ENCODE measurements around the gene LMAN1.

The LMAN1 gene

DNA sequence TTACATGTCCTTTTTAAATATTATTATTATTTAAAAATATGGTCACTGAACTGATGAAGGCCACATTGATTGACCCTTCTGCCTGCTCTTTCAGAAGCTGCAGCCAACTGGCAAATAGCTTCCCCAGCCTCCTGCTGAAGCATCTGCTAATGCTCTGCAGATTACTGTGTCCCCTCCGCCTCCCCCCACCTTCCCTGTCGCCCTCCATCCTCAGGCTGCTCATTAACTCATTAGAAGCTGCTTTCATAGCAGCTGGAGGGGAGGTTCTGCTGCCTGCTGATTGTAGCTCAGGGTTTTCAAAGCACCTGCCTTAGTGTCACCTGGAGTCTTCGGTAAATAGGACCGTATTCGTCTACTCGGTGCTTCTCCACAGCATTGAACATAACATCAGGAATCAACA lies 24.8 kb upstream of the LMAN1 start:
- Histone ChIP-seq H3K4me3 (ENCODE audit: low read depth, low read length) (no peak overlapping the region), H3K9me3 (ENCODE audit: control insufficient read depth, insufficient read depth, low read length) (no peaks in the 10 kb centered on the region), H3K36me3 (ENCODE audit: control insufficient read depth, insufficient read depth, low read length) (no peaks in the 10 kb centered on the region), H3K9ac (ENCODE audit: low read depth, low read length) (no peak overlapping the region), H3K4me1 (ENCODE audit: control insufficient read depth, insufficient read depth, low read length) (peaks cover 31% of the 10 kb centered on the region), H3K27ac (ENCODE audit: low read depth, low read length) (no peak overlapping the region), H3K27me3 (ENCODE audit: control insufficient read depth, insufficient read depth, low read length) (peaks cover 57% of the 10 kb centered on the region)

DNA sequence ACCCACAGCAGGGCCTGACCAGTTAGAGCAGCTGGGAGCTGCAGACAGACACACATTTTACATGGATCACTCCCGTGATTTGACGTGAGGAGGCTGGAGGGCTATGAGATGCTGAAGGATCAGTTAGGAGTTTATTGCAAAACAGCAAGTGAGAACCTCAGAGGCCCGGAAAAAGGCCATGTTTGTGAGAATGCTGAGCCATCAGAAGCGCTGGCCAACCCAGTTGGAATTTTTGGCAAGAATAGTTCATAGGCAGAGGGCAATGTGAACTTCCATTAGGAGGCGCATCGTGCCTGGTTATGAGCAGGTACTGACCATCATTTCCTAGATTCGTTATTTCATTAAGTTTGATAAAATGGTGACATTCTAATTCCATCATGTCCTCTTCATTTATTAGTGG lies 23.3 kb upstream of the LMAN1 start:
- Histone ChIP-seq H3K27ac (ENCODE audit: low read depth, low read length) (no peak overlapping the region), H3K36me3 (ENCODE audit: control insufficient read depth, insufficient read depth, low read length) (no peaks in the 10 kb centered on the region)

DNA sequence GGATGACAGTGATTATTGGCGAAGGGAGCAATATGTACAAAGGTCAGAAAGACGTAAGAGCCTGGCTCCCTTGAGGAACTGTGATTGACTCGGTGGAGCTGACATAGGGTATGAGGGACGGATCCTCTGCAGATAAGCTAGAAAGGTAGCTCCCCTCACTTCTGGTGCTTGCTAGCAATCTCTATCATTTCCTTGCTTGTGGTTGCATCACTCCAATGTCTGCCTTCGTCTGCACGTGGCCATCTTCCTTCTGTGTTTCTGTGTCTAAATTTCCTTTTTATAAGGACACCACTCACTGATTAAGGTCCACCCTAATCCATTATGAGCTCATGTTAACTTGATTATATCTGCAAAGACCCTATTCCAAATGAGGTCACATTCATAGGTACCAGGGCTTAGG lies 22.9 kb upstream of the LMAN1 start:
- Histone ChIP-seq H3K4me3 (ENCODE audit: low read depth, low read length) (no peak overlapping the region), H3K27me3 (ENCODE audit: control insufficient read depth, insufficient read depth, low read length) (peaks cover 56% of the 10 kb centered on the region)

More for the DNA sequence above, 23.3 kb upstream of the LMAN1 start:
- Histone ChIP-seq H3K4me3 (ENCODE audit: low read depth, low read length) (no peak overlapping the region), H3K4me1 (ENCODE audit: control insufficient read depth, insufficient read depth, low read length) (peaks cover 17% of the 10 kb centered on the region), H3K9ac (ENCODE audit: low read depth, low read length) (no peak overlapping the region), H3K27me3 (ENCODE audit: control insufficient read depth, insufficient read depth, low read length) (peaks cover 54% of the 10 kb centered on the region), H3K9me3 (ENCODE audit: control insufficient read depth, insufficient read depth, low read length) (no peaks in the 10 kb centered on the region)

DNA sequence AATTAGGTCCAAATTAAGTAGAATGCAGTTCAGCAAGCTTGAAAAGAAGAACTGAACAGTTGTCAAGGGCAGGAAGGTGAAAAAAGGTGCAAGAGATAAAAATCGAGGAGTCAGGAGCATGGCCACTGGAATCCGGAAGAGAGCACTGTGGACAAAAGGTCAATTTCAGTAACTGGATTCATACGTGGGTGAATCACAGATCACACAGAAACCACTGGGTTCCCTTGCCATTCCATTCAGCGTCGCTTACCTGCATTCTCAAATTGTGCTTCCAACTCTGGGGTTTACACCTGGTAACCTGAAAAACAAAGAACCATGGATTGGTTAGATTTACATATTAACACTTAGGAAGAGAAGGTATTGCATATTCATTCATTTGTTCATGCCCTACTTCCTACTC lies 21.6 kb upstream of the LMAN1 start:
- peaks cover 46% of the 10 kb centered on the region for H3K27me3 ChIP-seq (ENCODE audit: control insufficient read depth, insufficient read depth, low read length)
- H3K9ac ChIP-seq (ENCODE audit: low read depth, low read length) = no peak overlapping the region
- no peak overlapping the region for H3K27ac ChIP-seq (ENCODE audit: low read depth, low read length)
- no peaks in the 10 kb centered on the region for H3K9me3 ChIP-seq (ENCODE audit: control insufficient read depth, insufficient read depth, low read length)
- no peak overlapping the region for H3K4me3 ChIP-seq (ENCODE audit: low read depth, low read length)
- H3K36me3 ChIP-seq (ENCODE audit: control insufficient read depth, insufficient read depth, low read length) = no peaks in the 10 kb centered on the region
- peaks cover 4% of the 10 kb centered on the region for H3K4me1 ChIP-seq (ENCODE audit: control insufficient read depth, insufficient read depth, low read length)

More for the DNA sequence above, 22.9 kb upstream of the LMAN1 start:
- H3K27ac ChIP-seq (ENCODE audit: low read depth, low read length) = no peak overlapping the region
- H3K36me3 ChIP-seq (ENCODE audit: control insufficient read depth, insufficient read depth, low read length) = no peaks in the 10 kb centered on the region
- no peak overlapping the region for H3K9ac ChIP-seq (ENCODE audit: low read depth, low read length)
- no peaks in the 10 kb centered on the region for H3K9me3 ChIP-seq (ENCODE audit: control insufficient read depth, insufficient read depth, low read length)
- H3K4me1 ChIP-seq (ENCODE audit: control insufficient read depth, insufficient read depth, low read length) = peaks cover 13% of the 10 kb centered on the region

DNA sequence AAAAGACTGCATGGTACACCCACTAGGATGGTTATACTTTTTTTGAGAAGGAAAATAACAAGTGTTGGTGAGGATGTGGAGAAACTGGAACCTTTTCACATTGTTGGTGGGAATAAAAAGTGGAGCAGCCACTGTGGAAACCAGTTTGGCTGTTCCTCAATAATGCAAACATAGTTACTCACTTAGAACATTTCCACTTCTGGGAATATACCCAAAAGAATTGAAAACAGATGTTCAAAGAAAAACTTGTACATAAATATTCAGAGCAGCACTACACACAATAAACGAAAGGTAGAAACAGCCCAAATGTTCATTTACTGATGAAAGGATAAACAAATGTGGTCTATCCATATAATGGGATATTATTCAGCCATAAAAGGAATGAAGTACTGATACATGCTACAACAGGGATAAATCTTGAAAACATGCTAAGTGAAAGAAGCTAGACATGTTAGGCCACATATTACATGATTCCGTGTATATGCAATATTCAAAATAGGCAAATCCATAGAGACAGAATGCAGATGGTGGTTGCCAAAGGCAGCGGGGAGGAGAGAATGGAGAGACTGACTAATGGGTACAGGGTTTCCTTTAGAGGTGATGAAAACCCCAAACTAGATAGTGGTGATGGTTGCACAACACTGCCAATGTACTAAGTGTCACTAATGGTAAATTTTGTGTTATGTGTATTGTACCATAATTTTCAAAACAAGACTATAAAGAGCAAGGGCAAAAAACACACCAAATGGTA lies 20.9 kb upstream of the LMAN1 start:
- no peaks in the 10 kb centered on the region for H3K36me3 ChIP-seq (ENCODE audit: control insufficient read depth, insufficient read depth, low read length)
- H3K9ac ChIP-seq (ENCODE audit: low read depth, low read length) = no peak overlapping the region
- peaks cover 4% of the 10 kb centered on the region for H3K4me1 ChIP-seq (ENCODE audit: control insufficient read depth, insufficient read depth, low read length)
- no peak overlapping the region for H3K27ac ChIP-seq (ENCODE audit: low read depth, low read length)
- H3K9me3 ChIP-seq (ENCODE audit: control insufficient read depth, insufficient read depth, low read length) = no peaks in the 10 kb centered on the region
- no peak overlapping the region for H3K4me3 ChIP-seq (ENCODE audit: low read depth, low read length)
- peaks cover 39% of the 10 kb centered on the region for H3K27me3 ChIP-seq (ENCODE audit: control insufficient read depth, insufficient read depth, low read length)

DNA sequence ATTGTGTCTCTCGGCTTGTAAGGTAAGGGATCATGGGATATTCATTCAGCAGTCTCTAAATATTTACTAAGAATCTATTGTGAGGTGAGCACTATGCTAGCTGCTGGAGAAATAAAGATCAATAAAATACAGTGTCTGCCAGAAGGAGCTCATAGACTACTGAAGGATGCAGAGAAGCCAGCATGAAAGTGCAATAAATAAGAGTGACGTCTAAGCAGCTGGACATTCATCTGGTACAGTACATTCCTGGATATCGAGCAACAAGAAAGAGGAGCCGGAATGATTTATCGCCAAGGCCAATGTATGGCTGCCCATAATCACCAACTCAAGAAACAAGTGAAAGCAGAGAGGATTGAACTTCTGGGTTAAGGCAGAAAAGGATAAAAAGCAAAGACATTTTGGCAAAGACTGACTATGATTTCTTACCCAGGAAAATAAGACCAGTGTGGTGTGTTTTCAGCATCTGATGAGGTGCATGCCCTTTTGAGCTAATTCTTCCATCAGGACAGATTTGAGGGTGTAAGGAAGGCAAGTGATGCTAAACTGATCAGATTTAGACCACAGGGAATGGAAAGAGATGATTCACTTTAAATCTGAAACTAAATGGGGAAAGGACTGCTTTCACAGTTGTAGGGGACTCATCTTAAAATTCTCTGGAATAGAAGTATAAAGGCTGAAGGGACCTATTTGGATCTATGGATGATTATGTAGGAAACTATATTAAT lies 18.7 kb upstream of the LMAN1 start:
- no peaks in the 10 kb centered on the region for H3K9me3 ChIP-seq (ENCODE audit: control insufficient read depth, insufficient read depth, low read length)
- peaks cover 4% of the 10 kb centered on the region for H3K4me1 ChIP-seq (ENCODE audit: control insufficient read depth, insufficient read depth, low read length)
- H3K9ac ChIP-seq (ENCODE audit: low read depth, low read length) = no peak overlapping the region
- no peak overlapping the region for H3K4me3 ChIP-seq (ENCODE audit: low read depth, low read length)
- no peak overlapping the region for H3K27ac ChIP-seq (ENCODE audit: low read depth, low read length)
- H3K36me3 ChIP-seq (ENCODE audit: control insufficient read depth, insufficient read depth, low read length) = no peaks in the 10 kb centered on the region
- peaks cover 28% of the 10 kb centered on the region; the same call in 1 of the 2 replicates for H3K27me3 ChIP-seq (ENCODE audit: control insufficient read depth, insufficient read depth, low read length)

DNA sequence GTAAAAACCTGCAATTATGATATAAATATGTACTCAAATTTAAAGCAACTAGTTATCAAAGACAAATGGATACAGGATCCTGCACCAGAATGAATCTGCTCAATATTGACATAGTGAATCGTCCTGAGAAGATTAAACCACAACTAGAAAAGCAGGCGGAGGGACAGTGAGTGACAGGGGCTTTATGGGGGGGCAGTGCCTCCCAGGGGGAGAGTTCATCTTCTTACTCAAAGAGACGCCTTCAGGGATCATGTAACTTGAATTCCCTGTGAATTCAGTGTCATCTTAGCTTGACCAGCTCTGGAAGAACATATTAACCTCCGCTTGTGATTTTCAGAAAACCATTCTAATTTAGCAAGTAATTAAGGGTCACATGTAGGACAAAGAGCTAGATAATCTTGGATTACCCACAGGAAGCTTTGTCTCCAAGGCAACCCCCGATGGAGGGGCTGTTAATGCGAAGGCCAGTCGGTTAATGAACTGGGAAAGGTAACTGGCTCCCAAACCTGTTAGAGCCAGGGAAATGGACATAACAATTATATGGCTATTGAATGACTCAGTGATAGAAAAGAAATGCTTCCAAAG lies 17.4 kb upstream of the LMAN1 start:
- Histone ChIP-seq H3K27me3 (ENCODE audit: control insufficient read depth, insufficient read depth, low read length) (peaks cover 17% of the 10 kb centered on the region; the same call in 1 of the 2 replicates), H3K27ac (ENCODE audit: low read depth, low read length) (no peak overlapping the region), H3K4me1 (ENCODE audit: control insufficient read depth, insufficient read depth, low read length) (peaks cover 4% of the 10 kb centered on the region), H3K9me3 (ENCODE audit: control insufficient read depth, insufficient read depth, low read length) (no peaks in the 10 kb centered on the region), H3K4me3 (ENCODE audit: low read depth, low read length) (no peak overlapping the region), H3K36me3 (ENCODE audit: control insufficient read depth, insufficient read depth, low read length) (no peaks in the 10 kb centered on the region), H3K9ac (ENCODE audit: low read depth, low read length) (no peak overlapping the region)

DNA sequence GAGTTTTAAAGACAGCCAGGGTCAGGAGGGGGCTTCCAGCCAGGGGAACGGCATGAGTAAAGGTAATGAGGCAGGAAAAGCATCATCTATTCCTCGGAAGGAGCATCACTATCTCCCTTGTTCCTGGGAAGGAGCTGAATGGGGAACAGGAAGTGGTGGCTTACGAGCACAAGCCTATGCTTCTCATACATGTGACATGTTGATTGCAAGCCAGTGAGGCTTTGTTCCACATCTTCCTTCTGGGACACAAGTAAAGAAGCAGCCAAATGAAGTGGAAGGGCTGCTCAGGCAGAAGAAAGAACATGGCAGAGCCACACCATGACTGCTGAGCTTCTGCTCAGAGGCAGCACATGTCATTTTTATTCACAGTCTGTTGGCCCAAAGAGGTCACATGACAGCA lies 15.1 kb upstream of the LMAN1 start:
- Histone ChIP-seq H3K4me3 (ENCODE audit: low read depth, low read length) (no peak overlapping the region), H3K9me3 (ENCODE audit: control insufficient read depth, insufficient read depth, low read length) (no peaks in the 10 kb centered on the region), H3K4me1 (ENCODE audit: control insufficient read depth, insufficient read depth, low read length) (no peaks in the 10 kb centered on the region; the same call in 1 of the 2 replicates), H3K36me3 (ENCODE audit: control insufficient read depth, insufficient read depth, low read length) (no peaks in the 10 kb centered on the region), H3K27ac (ENCODE audit: low read depth, low read length) (no peak overlapping the region), H3K9ac (ENCODE audit: low read depth, low read length) (no peak overlapping the region), H3K27me3 (ENCODE audit: control insufficient read depth, insufficient read depth, low read length) (peaks cover 14% of the 10 kb centered on the region; the same call in 1 of the 2 replicates)

DNA sequence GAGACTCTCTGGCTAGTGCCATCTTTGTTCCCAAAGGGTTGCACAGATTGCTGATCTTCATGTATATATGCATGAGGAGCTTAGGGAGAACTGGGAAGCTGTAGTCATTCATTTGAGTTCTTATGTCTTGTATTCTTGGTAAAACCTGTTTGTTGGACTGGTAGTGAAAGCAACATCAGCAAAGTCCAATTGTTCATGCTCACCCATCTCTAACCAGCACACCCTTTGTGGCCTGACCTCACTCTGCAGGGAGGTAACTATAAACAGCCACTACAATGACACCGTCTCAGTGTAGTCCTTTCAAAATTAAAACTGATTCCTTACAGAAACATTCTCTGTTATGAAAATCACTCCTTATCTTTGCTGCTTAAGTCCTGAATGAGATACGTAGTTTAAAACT lies 13.9 kb upstream of the LMAN1 start:
- Histone ChIP-seq H3K27ac (ENCODE audit: low read depth, low read length) (no peak overlapping the region), H3K4me1 (ENCODE audit: control insufficient read depth, insufficient read depth, low read length) (no peaks in the 10 kb centered on the region; the same call in 1 of the 2 replicates), H3K4me3 (ENCODE audit: low read depth, low read length) (no peak overlapping the region), H3K36me3 (ENCODE audit: control insufficient read depth, insufficient read depth, low read length) (no peaks in the 10 kb centered on the region), H3K9me3 (ENCODE audit: control insufficient read depth, insufficient read depth, low read length) (no peaks in the 10 kb centered on the region), H3K9ac (ENCODE audit: low read depth, low read length) (no peak overlapping the region), H3K27me3 (ENCODE audit: control insufficient read depth, insufficient read depth, low read length) (peaks cover 6% of the 10 kb centered on the region; the same call in 1 of the 2 replicates)

DNA sequence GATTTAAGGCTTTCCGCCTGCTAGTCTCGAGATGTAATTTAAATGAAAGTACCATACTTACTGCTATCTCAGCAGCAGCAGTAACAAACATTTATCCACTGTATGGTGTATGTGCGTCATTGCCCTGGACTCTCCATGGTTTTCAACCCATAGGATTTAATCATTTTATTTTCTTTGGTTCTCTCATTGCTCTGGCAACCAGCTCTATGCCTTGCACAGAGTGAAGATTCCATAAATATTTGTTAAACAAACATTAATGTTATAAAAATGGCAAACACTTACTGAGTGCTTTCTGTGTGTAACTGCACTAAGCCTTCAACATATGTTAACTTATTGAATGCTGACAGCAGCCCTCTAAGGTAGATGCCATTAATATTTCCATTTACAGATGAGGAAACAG lies 1.3 kb upstream of the LMAN1 start:
- Histone ChIP-seq H3K36me3 (ENCODE audit: control insufficient read depth, insufficient read depth, low read length) (peaks cover 15% of the 10 kb centered on the region), H3K9ac (ENCODE audit: low read depth, low read length) (no peak overlapping the region), H3K27me3 (ENCODE audit: control insufficient read depth, insufficient read depth, low read length) (peaks cover 17% of the 10 kb centered on the region), H3K27ac (ENCODE audit: low read depth, low read length) (no peak overlapping the region), H3K4me3 (ENCODE audit: low read depth, low read length) (no peak overlapping the region), H3K4me1 (ENCODE audit: control insufficient read depth, insufficient read depth, low read length) (peaks cover 14% of the 10 kb centered on the region; the same call in 1 of the 2 replicates), H3K9me3 (ENCODE audit: control insufficient read depth, insufficient read depth, low read length) (no peaks in the 10 kb centered on the region)

DNA sequence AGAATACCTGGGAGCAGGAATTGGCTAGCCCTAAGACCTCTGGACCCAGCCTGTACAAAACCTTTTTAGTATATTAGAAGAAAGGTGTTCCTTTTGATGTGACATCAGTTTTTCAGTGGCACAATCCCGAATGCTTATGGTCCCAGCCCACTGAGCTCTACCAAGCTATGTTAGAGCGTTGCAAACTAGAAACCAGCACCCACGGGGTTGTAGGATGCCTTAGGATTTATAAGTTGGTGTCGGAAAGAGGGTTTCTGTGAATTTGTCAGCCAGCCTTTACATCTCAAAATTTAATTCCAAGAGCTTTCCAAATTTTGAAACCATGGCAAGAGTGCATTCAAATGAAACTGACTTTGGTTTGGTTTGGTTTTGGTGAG lies 499 bp upstream of the LMAN1 start:
- peaks cover 17% of the 10 kb centered on the region for H3K27me3 ChIP-seq (ENCODE audit: control insufficient read depth, insufficient read depth, low read length)
- H3K9ac ChIP-seq (ENCODE audit: low read depth, low read length) = no peak overlapping the region
- H3K36me3 ChIP-seq (ENCODE audit: control insufficient read depth, insufficient read depth, low read length) = peaks cover 23% of the 10 kb centered on the region
- no peaks in the 10 kb centered on the region for H3K9me3 ChIP-seq (ENCODE audit: control insufficient read depth, insufficient read depth, low read length)
- H3K4me3 ChIP-seq (ENCODE audit: low read depth, low read length) = peak overlapping the region; percentile 69
- peaks cover 14% of the 10 kb centered on the region; the same call in 1 of the 2 replicates for H3K4me1 ChIP-seq (ENCODE audit: control insufficient read depth, insufficient read depth, low read length)
- H3K27ac ChIP-seq (ENCODE audit: low read depth, low read length) = no peak overlapping the region
